Measurements from ENCODE around the gene MAST2. TPM values are rescaled to one million over a fixed set of nuclear protein-coding genes. Genes with fewer than 3 reads are reported as not detected.

The MAST2 gene
- total RNA-seq, 1 experiment from 2014 or later = 37.2 TPM

DNA sequence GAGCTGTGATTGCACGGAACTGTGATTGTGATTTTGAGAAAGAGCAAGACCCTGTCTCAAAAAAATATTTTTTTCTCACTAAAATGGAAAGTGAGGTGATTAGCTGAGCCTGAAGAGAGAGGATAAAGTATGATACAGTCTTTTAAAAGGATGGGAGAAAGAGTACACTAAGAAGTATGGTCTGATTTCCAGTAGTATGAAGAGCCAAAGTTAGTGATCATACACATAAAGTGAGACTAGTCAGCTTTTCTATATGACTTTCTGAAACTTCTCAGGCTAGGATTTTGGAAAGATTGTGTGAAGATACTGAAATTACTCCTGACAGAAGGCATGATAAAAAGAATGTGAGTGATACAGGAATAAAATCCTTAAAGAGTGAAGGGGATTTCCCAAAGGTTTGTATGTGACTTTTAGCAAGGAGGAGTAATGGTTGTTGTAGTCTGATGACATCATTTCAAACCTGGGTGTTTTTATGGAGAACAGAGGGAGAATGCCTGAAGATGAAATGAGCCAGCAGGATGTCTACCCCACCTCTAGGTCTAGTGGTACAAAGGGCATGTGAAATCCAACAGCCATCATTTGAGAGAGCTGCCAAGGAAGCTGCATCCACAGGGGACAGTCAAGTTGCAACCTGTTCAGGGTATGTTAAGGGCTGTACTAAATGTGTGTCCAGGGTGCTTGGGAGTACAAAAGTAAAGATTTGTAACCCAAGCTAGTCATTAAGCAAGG lies 171.3 kb downstream of the MAST2 start:
- no peak for DNase-seq (ENCODE audit: low spot score)
- Mint-ChIP-seq H3K27ac (no peak overlapping the region), H3K9me3 (no peaks in the 10 kb centered on the region), H3K4me1 (0 out of 2 replicates have a peak, but pooled peaks cover 3% of the 10 kb centered on the region), H3K27me3 (ENCODE audit: low read depth) (no peaks in the 10 kb centered on the region), H3K4me3 (no peak overlapping the region), H3K36me3 (peaks cover 2% of the 10 kb centered on the region; the same call in 1 of the 2 replicates)
- ChIA-PET CTCF (interaction anchor here (0.6 kb wide), 1 partner anchor 249 kb away, joined by 8 read pairs; no protein-coding TSS in a partner anchor), POLR2A (no interaction called here)
- TF ChIP-seq NR2C2 (CRISPR knock-in tag; IDR thresholded peaks at IDR 0.05) = no peak
- ATAC-seq = no peak

DNA sequence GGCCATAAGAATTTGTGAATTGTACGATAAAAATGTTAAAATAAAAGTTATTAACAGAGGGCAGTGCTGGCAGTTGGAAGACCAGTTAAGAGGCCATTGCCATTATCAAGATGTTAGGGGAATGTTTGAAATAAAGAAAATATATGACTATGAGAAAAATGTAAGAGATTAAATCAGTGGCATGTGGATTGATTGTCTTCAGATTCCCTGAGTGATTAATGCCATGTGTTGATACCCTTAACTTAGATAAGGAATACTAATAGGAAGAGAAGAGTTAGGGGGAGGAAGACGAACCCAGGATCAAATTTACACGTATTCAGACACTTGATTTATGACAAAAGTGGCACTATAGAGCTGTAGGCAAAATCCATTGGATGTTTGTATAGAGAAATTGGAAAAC lies 173.2 kb downstream of the MAST2 start:
- TF ChIP-seq ETV6 (CRISPR knock-in tag; IDR thresholded peaks at IDR 0.05) (no peak), IRF2 (CRISPR knock-in tag; IDR thresholded peaks at IDR 0.05; ENCODE audit: borderline replicate concordance, low read depth) (no peak), E2F5 (CRISPR knock-in tag; IDR thresholded peaks at IDR 0.05) (no peak), ZNF317 (CRISPR knock-in tag; IDR thresholded peaks at IDR 0.05; ENCODE audit: borderline replicate concordance, low read depth) (no peak)
- TF ChIP-seq, protein P1, sequence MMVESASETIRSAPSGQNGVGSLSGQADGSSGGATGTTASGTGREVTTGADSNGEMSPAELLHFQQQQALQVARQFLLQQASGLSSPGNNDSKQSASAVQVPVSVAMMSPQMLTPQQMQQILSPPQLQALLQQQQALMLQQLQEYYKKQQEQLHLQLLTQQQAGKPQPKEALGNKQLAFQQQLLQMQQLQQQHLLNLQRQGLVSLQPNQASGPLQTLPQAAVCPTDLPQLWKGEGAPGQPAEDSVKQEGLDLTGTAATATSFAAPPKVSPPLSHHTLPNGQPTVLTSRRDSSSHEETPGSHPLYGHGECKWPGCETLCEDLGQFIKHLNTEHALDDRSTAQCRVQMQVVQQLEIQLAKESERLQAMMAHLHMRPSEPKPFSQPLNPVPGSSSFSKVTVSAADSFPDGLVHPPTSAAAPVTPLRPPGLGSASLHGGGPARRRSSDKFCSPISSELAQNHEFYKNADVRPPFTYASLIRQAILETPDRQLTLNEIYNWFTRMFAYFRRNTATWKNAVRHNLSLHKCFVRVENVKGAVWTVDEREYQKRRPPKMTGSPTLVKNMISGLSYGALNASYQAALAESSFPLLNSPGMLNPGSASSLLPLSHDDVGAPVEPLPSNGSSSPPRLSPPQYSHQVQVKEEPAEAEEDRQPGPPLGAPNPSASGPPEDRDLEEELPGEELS (CRISPR knock-in tag; IDR thresholded peaks at IDR 0.05) = no peak
- H3K27ac Mint-ChIP-seq = no peak overlapping the region
- no peaks in the 10 kb centered on the region for H3K27me3 Mint-ChIP-seq (ENCODE audit: low read depth)
- H3K4me1 Mint-ChIP-seq = no peaks in the 10 kb centered on the region
- H3K9me3 Mint-ChIP-seq = 0 out of 2 replicates have a peak, but pooled peaks cover 4% of the 10 kb centered on the region
- no peak overlapping the region for H3K4me3 Mint-ChIP-seq
- ATAC-seq (no peak), DNase-seq (ENCODE audit: low spot score) (no peak)
- peaks cover 7% of the 10 kb centered on the region for H3K36me3 Mint-ChIP-seq
- POLR2A ChIA-PET = no interaction called here
- CTCF ChIA-PET = no interaction called here

DNA sequence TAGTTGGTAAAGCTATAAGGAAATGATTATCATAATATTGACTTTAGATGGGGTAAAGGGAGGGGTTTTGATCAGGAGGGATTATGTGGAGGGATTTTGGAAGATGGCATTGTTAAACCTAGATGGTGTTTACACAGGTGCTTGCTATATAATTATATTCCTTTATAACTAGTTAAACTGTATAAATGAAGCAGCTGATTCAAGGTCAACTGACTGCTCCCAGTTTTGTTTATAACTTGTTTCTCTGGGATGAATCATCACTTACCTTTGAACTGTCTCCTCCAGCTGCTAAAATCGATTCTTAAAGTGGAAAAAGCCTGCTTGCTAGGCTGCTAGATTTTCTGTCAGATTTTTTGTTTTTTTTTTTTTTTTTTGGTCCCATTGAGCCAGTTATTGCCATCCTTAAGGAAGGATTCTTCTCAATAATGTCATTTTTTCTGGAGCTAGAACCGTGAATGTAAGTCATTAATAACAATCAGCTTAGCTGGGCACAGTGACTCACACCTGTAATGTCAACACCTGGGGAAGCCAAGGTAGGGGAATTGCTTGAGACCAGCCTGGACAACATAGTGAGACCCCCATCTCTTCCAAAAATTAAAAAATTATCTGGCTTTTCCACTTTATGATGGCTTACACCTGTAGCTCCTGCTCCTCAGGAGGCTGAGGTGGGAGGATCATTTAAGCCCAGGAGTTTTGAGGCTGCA lies 175.8 kb downstream of the MAST2 start:
- Mint-ChIP-seq H3K4me3 (no peak overlapping the region), H3K9me3 (0 out of 2 replicates have a peak, but pooled peaks cover 4% of the 10 kb centered on the region), H3K4me1 (no peaks in the 10 kb centered on the region), H3K36me3 (peaks cover 7% of the 10 kb centered on the region), H3K27me3 (ENCODE audit: low read depth) (no peaks in the 10 kb centered on the region), H3K27ac (no peak overlapping the region)
- ChIA-PET CTCF (interaction anchor here (0.9 kb wide), 1 partner anchor 10 kb away, joined by 3 read pairs; no protein-coding TSS in a partner anchor), POLR2A (no interaction called here)
- ATAC-seq (no peak), DNase-seq (ENCODE audit: low spot score) (no peak)
- TF ChIP-seq ELF4 (CRISPR knock-in tag; IDR thresholded peaks at IDR 0.05; ENCODE audit: low read depth) = no peak
- TF ChIP-seq E2F4 (CRISPR knock-in tag; IDR thresholded peaks at IDR 0.05; ENCODE audit: borderline replicate concordance, low read depth) = no peak
- TF ChIP-seq ZNF512 (CRISPR knock-in tag; IDR thresholded peaks at IDR 0.05; ENCODE audit: borderline replicate concordance) = no peak
- TF ChIP-seq, protein P2, sequence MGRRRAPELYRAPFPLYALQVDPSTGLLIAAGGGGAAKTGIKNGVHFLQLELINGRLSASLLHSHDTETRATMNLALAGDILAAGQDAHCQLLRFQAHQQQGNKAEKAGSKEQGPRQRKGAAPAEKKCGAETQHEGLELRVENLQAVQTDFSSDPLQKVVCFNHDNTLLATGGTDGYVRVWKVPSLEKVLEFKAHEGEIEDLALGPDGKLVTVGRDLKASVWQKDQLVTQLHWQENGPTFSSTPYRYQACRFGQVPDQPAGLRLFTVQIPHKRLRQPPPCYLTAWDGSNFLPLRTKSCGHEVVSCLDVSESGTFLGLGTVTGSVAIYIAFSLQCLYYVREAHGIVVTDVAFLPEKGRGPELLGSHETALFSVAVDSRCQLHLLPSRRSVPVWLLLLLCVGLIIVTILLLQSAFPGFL (CRISPR knock-in tag; IDR thresholded peaks at IDR 0.05; ENCODE audit: borderline replicate concordance) = no peak
- TF ChIP-seq FOXP1 (CRISPR knock-in tag; IDR thresholded peaks at IDR 0.05; ENCODE audit: borderline replicate concordance) = no peak
- TF ChIP-seq NR3C1 (CRISPR knock-in tag; conservative IDR thresholded peaks at IDR 0.05; ENCODE audit: low read depth) = no peak
- no peak for TF ChIP-seq ZNF416 (CRISPR knock-in tag; IDR thresholded peaks at IDR 0.05)
- TF ChIP-seq, protein P3, sequence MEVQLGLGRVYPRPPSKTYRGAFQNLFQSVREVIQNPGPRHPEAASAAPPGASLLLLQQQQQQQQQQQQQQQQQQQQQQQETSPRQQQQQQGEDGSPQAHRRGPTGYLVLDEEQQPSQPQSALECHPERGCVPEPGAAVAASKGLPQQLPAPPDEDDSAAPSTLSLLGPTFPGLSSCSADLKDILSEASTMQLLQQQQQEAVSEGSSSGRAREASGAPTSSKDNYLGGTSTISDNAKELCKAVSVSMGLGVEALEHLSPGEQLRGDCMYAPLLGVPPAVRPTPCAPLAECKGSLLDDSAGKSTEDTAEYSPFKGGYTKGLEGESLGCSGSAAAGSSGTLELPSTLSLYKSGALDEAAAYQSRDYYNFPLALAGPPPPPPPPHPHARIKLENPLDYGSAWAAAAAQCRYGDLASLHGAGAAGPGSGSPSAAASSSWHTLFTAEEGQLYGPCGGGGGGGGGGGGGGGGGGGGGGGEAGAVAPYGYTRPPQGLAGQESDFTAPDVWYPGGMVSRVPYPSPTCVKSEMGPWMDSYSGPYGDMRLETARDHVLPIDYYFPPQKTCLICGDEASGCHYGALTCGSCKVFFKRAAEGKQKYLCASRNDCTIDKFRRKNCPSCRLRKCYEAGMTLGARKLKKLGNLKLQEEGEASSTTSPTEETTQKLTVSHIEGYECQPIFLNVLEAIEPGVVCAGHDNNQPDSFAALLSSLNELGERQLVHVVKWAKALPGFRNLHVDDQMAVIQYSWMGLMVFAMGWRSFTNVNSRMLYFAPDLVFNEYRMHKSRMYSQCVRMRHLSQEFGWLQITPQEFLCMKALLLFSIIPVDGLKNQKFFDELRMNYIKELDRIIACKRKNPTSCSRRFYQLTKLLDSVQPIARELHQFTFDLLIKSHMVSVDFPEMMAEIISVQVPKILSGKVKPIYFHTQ (CRISPR knock-in tag; IDR thresholded peaks at IDR 0.05) = no peak
- no peak for TF ChIP-seq PRRX2 (CRISPR knock-in tag; IDR thresholded peaks at IDR 0.05)
- TF ChIP-seq SMAD4 (CRISPR knock-in tag; IDR thresholded peaks at IDR 0.05) = no peak
- no peak for TF ChIP-seq MYBL2 (CRISPR knock-in tag; IDR thresholded peaks at IDR 0.05)
- TF ChIP-seq RORB (CRISPR knock-in tag; IDR thresholded peaks at IDR 0.05) = no peak
- no peak for TF ChIP-seq ESRRA (CRISPR knock-in tag; IDR thresholded peaks at IDR 0.05; ENCODE audit: borderline replicate concordance)
